Endothelial cell of umbilical vein (primary cell): Measurements from ENCODE around the gene MUC20. TPM values are rescaled to one million over a fixed set of nuclear protein-coding genes. Genes with fewer than 3 reads are reported as not detected.

Source experiments
- BruUV-seq: library from RNA; stranded (reverse); fragments of 400-500 nt; replicated peaks from 2 replicates; lab custom pipeline; 2021; lab: Mats Ljungman, UMichigan
- CTCF ChIA-PET: fragments of 300-600, 350-600 bp; sonication (Branson Sonifier 250); formaldehyde crosslinking; loops from one replicate; lab custom pipeline; 2021; ENCODE audit warnings: antibody characterized with exemption, inconsistent platforms; lab: Charles Lee
- POLR2A ChIA-PET: fragments of 300-600, 350-600 bp; sonication (Branson Sonifier 250); formaldehyde crosslinking; loops from one replicate; lab custom pipeline; 2021; ENCODE audit warnings: antibody characterized with exemption, inconsistent platforms; lab: Charles Lee
- DNase-seq: peaks from one replicate; pipeline ENCODE4 v3.0.0-alpha.2; 2011; ENCODE audit warnings: low read depth, low spot score
- FAIRE-seq: peaks from 2 replicates; lab custom pipeline; 2011; peaks lifted over from hg19 to GRCh38; lab: Jason Lieb, UNC
- H2AFZ ChIP-seq: 2 replicates; pipeline ENCODE4 v1.6.0; 2012; ENCODE audit warnings: low read depth, low read length, control low read depth, inconsistent platforms
- H3K27ac ChIP-seq: 2 replicates; pipeline ENCODE4 v1.5.1; 2011; ENCODE audit warnings: low read depth, mild to moderate bottlenecking, control low read depth, low read length, moderate library complexity; ENCODE audit not compliant: insufficient read depth
- H3K27me3 ChIP-seq, 2 experiments: 2 replicates each; pipeline versions ENCODE4 v1.6.0 to v1.6.1; 2011; ENCODE audit warnings: low read length in 2 of 2, mixed read lengths in 1 of 2; ENCODE audit not compliant: control insufficient read depth in 2 of 2, insufficient read depth in 2 of 2
- H3K36me3 ChIP-seq, 2 experiments: 2 replicates in 1 of 2; 3 replicates in 1 of 2; pipeline ENCODE4 v1.5.1; 2011; ENCODE audit warnings: low read length in 2 of 2, mild to moderate bottlenecking in 1 of 2, moderate library complexity in 1 of 2; ENCODE audit not compliant: control insufficient read depth in 2 of 2, insufficient read depth in 2 of 2; ENCODE audit errors: extremely low read depth in 1 of 2
- H3K4me1 ChIP-seq: 3 replicates; pipeline ENCODE4 v1.5.1; 2011; ENCODE audit warnings: mild to moderate bottlenecking, low read length; ENCODE audit not compliant: control insufficient read depth, insufficient read depth; ENCODE audit errors: extremely low read depth
- H3K4me2 ChIP-seq: 2 replicates; pipeline ENCODE4 v1.6.1; 2011; ENCODE audit warnings: low read length, control low read depth, mixed read lengths; ENCODE audit not compliant: insufficient read depth
- H3K4me3 ChIP-seq, 3 experiments: fragments of 200-600 bp in 1 of 3; sonication (generic), shearing (Covaris generic) in 1 of 3; replicated peaks in 1 of 3; 2 replicates each; pipeline ENCODE4 v1.5.1; 2011 to 2016; ENCODE audit warnings: control low read depth in 3 of 3, low read length in 3 of 3, mild to moderate bottlenecking in 2 of 3, inconsistent platforms in 1 of 3, low read depth in 1 of 3, moderate library complexity in 1 of 3; ENCODE audit not compliant: insufficient read depth in 1 of 3
- H3K79me2 ChIP-seq: 2 replicates; pipeline ENCODE4 v1.6.0; 2012; ENCODE audit warnings: low read length, inconsistent platforms; ENCODE audit not compliant: control insufficient read depth, insufficient read depth
- H3K9ac ChIP-seq: replicated peaks from 2 replicates; pipeline ENCODE3; 2011; ENCODE audit warnings: low read length, control low read depth; ENCODE audit not compliant: insufficient read depth; ENCODE audit errors: extremely low read depth
- H3K9me1 ChIP-seq: replicated peaks from 3 replicates; pipeline ENCODE4 v1.6.0; 2011; ENCODE audit warnings: mild to moderate bottlenecking, low read length; ENCODE audit not compliant: control insufficient read depth, insufficient read depth; ENCODE audit errors: extremely low read depth
- H3K9me3 ChIP-seq: replicated peaks from 2 replicates; pipeline ENCODE4 v1.5.1; 2012; ENCODE audit warnings: low read length, inconsistent platforms; ENCODE audit not compliant: control insufficient read depth, insufficient read depth
- H4K20me1 ChIP-seq: replicated peaks from 2 replicates; pipeline ENCODE3; 2011; ENCODE audit warnings: mild to moderate bottlenecking, low read length; ENCODE audit not compliant: control insufficient read depth, insufficient read depth; ENCODE audit errors: extremely low read depth
- CTCF ChIP-seq, 2 donors: IDR thresholded peaks; 1 replicate in 1 of 2; 2 replicates in 1 of 2; pipeline ENCODE4 v1.5.1; 2011; ENCODE audit warnings: low read length in 2 of 2, mild to moderate bottlenecking in 2 of 2, moderate library complexity in 2 of 2, control low read depth in 1 of 2, inconsistent platforms in 1 of 2, low read depth in 1 of 2; ENCODE audit not compliant: insufficient read depth in 1 of 2; ENCODE audit errors: extremely low read depth in 1 of 2
- EZH2 ChIP-seq: IDR thresholded peaks from 2 replicates; pipeline ENCODE4 v1.6.1; 2012; ENCODE audit warnings: borderline replicate concordance, low read depth, mild to moderate bottlenecking, moderate library complexity, low read length, inconsistent platforms; ENCODE audit not compliant: severe bottlenecking
- FOS ChIP-seq: IDR thresholded peaks from 2 replicates; pipeline ENCODE4 v1.6.1; 2011; ENCODE audit warnings: mild to moderate bottlenecking, low read length, moderate library complexity, borderline replicate concordance; ENCODE audit not compliant: insufficient read depth
- GATA2 ChIP-seq: IDR thresholded peaks from 2 replicates; pipeline ENCODE4 v1.7.0; 2011; ENCODE audit warnings: low read depth, mild to moderate bottlenecking, moderate library complexity, mixed read lengths, low read length; ENCODE audit not compliant: insufficient read length, insufficient read depth
- JUN ChIP-seq: IDR thresholded peaks from 2 replicates; pipeline ENCODE4 v1.6.1; 2011; ENCODE audit warnings: borderline replicate concordance, low read depth; ENCODE audit not compliant: insufficient read length, insufficient read depth
- MAX ChIP-seq: IDR thresholded peaks from 2 replicates; pipeline ENCODE4 v1.6.1; 2011; ENCODE audit not compliant: insufficient read depth, insufficient read length
- MYC ChIP-seq: IDR thresholded peaks from one replicate; pipeline ENCODE4 v1.6.1; 2011; ENCODE audit warnings: mild to moderate bottlenecking, low read depth, low read length
- POLR2A ChIP-seq: IDR thresholded peaks from 2 replicates; pipeline ENCODE4 v1.6.1; 2012; ENCODE audit warnings: low read depth, mild to moderate bottlenecking, control low read depth, low read length
- POLR2AphosphoS5 ChIP-seq: IDR thresholded peaks from 2 replicates; pipeline ENCODE4 v1.6.1; 2012; ENCODE audit warnings: low read depth, mild to moderate bottlenecking, control low read depth, low read length, moderate library complexity; ENCODE audit not compliant: insufficient read depth
- dilution Hi-C: fragments of 300-500 bp; cut with MboI; formaldehyde crosslinking; loops from one replicate; pipeline ENCODE4 v1.15.0; 2019; ENCODE audit warnings: low sequenced_read_pairs; ENCODE audit not compliant: extremely low pct_ligation_motif_present
- intact Hi-C: fragments of 100-400 bp; cut with micrococcal nuclease; formaldehyde crosslinking; loops from one replicate; pipeline ENCODE4 v1.10.0; 2022
- polyA plus RNA-seq, 4 experiments: library from polyadenylated mRNA; depleted of rRNA in 3 of 4; stranded (reverse) in 3 of 4; unstranded in 1 of 4; fragments of >200 nt; gene quantifications; 2 replicates each; pipeline versions ENCODE4 v1.2.1 to v1.2.3, GENCODE V29; 2011 to 2012; ENCODE audit warnings: missing spikeins in 1 of 4
- total RNA-seq: library from RNA; stranded (reverse); gene quantifications from 2 replicates; pipeline ENCODE4 v1.2.3, GENCODE V29; 2021

MUC20 gene
- total and polyA plus RNA-seq, 2 donors (not counting 3 experiments of a cell fraction or from before 2014, with no cell fraction given): 0.62 TPM; not detected in 1

- no peak overlapping the region for H3K4me3 ChIP-seq
- peaks cover 0 to 3% of the 10 kb centered on the region in 2 experiments for H3K36me3 ChIP-seq
- dilution Hi-C loops: no loop called here
- no peak for TF ChIP-seq CTCF (IDR thresholded peaks at IDR 0.05; ENCODE audit: extremely low read depth in 1 of 2, insufficient read depth in 1 of 2, low read depth in 1 of 2, low read length in 2 of 2)
- TF ChIP-seq MAX: no peak
- no peak for TF ChIP-seq EZH2
- no peak for TF ChIP-seq MYC
- no peak for TF ChIP-seq FOS
- TF ChIP-seq GATA2: no peak
- TF ChIP-seq POLR2AphosphoS5: no peak
- no peak for TF ChIP-seq JUN
- no peak for TF ChIP-seq POLR2A
- H3K27me3 ChIP-seq: no peaks in the 10 kb centered on the region
- H2AFZ ChIP-seq: no peak overlapping the region
- H3K9me3 ChIP-seq: no peaks in the 10 kb centered on the region
- H3K9me1 ChIP-seq: no peaks in the 10 kb centered on the region
- DNase-seq (no peak), FAIRE-seq (peak; percentile 42)
- H3K79me2 ChIP-seq: no peaks in the 10 kb centered on the region
- ChIA-PET POLR2A (no interaction called here), CTCF (no interaction called here)
- no TSS peak for BruUV-seq
- intact Hi-C loops: no loop called here
- no peak overlapping the region for H3K27ac ChIP-seq
- H4K20me1 ChIP-seq: no peaks in the 10 kb centered on the region
- H3K4me1 ChIP-seq: no peaks in the 10 kb centered on the region
- no peak overlapping the region for H3K4me2 ChIP-seq
- no peak overlapping the region for H3K9ac ChIP-seq
Observed at GRCh38 chr3:195698325-195698646, 22.5 kb upstream of the MUC20 start.
